ENCODE data around the gene TCF7L2.

GRCh38 chr10:112938808-112939482, 11.1 kb upstream of the TCF7L2 start:
- TF ChIP-seq POLR2AphosphoS5 (IDR thresholded peaks at IDR 0.05; ENCODE audit: low read depth, low read length) (no peak), TAF1 (IDR thresholded peaks at IDR 0.05; ENCODE audit: borderline replicate concordance, low read depth, low read length) (no peak), POLR2A (IDR thresholded peaks at IDR 0.05; ENCODE audit: low read depth, low read length) (no peak)

All from GM12892 (cell line).